Mesenchymal stem cell (in vitro differentiated cells and primary cell): ENCODE data around the gene SRSF3.
A peak's percentile ranks its signal among the peaks of the same experiment; 100 is the strongest.
"Not testable (repeated sequence)": the region's sequence is repeated elsewhere in the genome, so short reads cannot be mapped to it uniquely, and the experiment has no call there.

Source experiments
- DNase-seq: peaks from one replicate; pipeline ENCODE4 v3.0.0-alpha.2; 2013
- H2AFZ ChIP-seq: one replicate; pipeline ENCODE4 v1.6.1; 2013; ENCODE audit warnings: low read depth, mild to moderate bottlenecking, control low read depth, inconsistent platforms, low read length, moderate library complexity
- H2AK5ac ChIP-seq: 2 replicates; pipeline ENCODE4 v1.6.1; 2013; ENCODE audit warnings: low read length, moderate library complexity, mild to moderate bottlenecking, inconsistent platforms; ENCODE audit not compliant: severe bottlenecking
- H2BK120ac ChIP-seq: one replicate; pipeline ENCODE4 v1.6.1; 2013; ENCODE audit warnings: low read depth, mild to moderate bottlenecking, inconsistent platforms, low read length, moderate library complexity
- H2BK12ac ChIP-seq, 2 experiments: one replicate each; pipeline ENCODE4 v1.6.1; 2013; ENCODE audit warnings: inconsistent platforms in 2 of 2, low read length in 2 of 2, mild to moderate bottlenecking in 2 of 2, moderate library complexity in 2 of 2, control low read depth in 1 of 2
- H2BK15ac ChIP-seq: one replicate; pipeline ENCODE4 v1.6.1; 2013; ENCODE audit warnings: mild to moderate bottlenecking, low read depth, inconsistent platforms; ENCODE audit not compliant: poor library complexity, severe bottlenecking
- H2BK5ac ChIP-seq: 2 replicates; pipeline ENCODE4 v1.6.1; 2013; ENCODE audit warnings: low read depth, mild to moderate bottlenecking, low read length, control low read depth, inconsistent platforms; ENCODE audit not compliant: poor library complexity, severe bottlenecking
- H3K14ac ChIP-seq, 2 experiments: one replicate each; pipeline ENCODE4 v1.6.1; 2013; ENCODE audit warnings: inconsistent platforms in 2 of 2, low read length in 2 of 2, control low read depth in 1 of 2, mild to moderate bottlenecking in 1 of 2, moderate library complexity in 1 of 2
- H3K18ac ChIP-seq, 2 experiments: one replicate each; pipeline ENCODE4 v1.6.1; 2013; ENCODE audit warnings: inconsistent platforms in 2 of 2, low read length in 2 of 2, control low read depth in 1 of 2, low read depth in 1 of 2, mild to moderate bottlenecking in 1 of 2
- H3K23ac ChIP-seq, 2 experiments: one replicate each; pipeline ENCODE4 v1.6.1; 2013; ENCODE audit warnings: inconsistent platforms in 2 of 2, low read length in 2 of 2, mild to moderate bottlenecking in 2 of 2, moderate library complexity in 2 of 2, control low read depth in 1 of 2
- H3K27ac ChIP-seq: 2 replicates; pipeline ENCODE4 v1.5.1; 2013; ENCODE audit warnings: mild to moderate bottlenecking, moderate library complexity, low read length, control low read depth, inconsistent platforms; ENCODE audit not compliant: poor library complexity, severe bottlenecking
- H3K27me3 ChIP-seq, 2 experiments: 2 replicates each; pipeline versions ENCODE4 v1.6.1 to v1.7.0; 2013; ENCODE audit warnings: low read length in 2 of 2, mild to moderate bottlenecking in 2 of 2, moderate library complexity in 2 of 2, control low read depth in 1 of 2, inconsistent platforms in 1 of 2; ENCODE audit not compliant: control insufficient read depth in 1 of 2, insufficient read depth in 1 of 2
- H3K36me3 ChIP-seq, 2 experiments: 2 replicates each; pipeline versions ENCODE4 v1.6.1 to v1.7.0; 2013; ENCODE audit warnings: low read length in 2 of 2, control low read depth in 1 of 2, inconsistent platforms in 1 of 2, low read depth in 1 of 2, mild to moderate bottlenecking in 1 of 2; ENCODE audit not compliant: insufficient read depth in 2 of 2, control insufficient read depth in 1 of 2
- H3K4ac ChIP-seq, 2 experiments: one replicate each; pipeline ENCODE4 v1.6.1; 2013; ENCODE audit warnings: inconsistent platforms in 2 of 2, low read length in 2 of 2, mild to moderate bottlenecking in 2 of 2, moderate library complexity in 2 of 2, control low read depth in 1 of 2, low read depth in 1 of 2
- H3K4me1 ChIP-seq: 2 replicates; pipeline ENCODE4 v1.6.1; 2013; ENCODE audit warnings: low read depth, low read length, control low read depth; ENCODE audit not compliant: control insufficient read depth, insufficient read depth
- H3K4me2 ChIP-seq: 2 replicates; pipeline ENCODE4 v1.6.1; 2013; ENCODE audit warnings: low read length, mild to moderate bottlenecking, inconsistent platforms; ENCODE audit not compliant: poor library complexity, severe bottlenecking
- H3K4me3 ChIP-seq, 2 experiments: 2 replicates each; pipeline versions ENCODE4 v1.5.1 to v1.7.0; 2013; ENCODE audit warnings: low read length in 2 of 2, mild to moderate bottlenecking in 2 of 2, control low read depth in 1 of 2, low read depth in 1 of 2; ENCODE audit not compliant: insufficient read depth in 1 of 2
- H3K79me1 ChIP-seq: replicated peaks from 2 replicates; pipeline ENCODE4 v1.6.1; 2013; ENCODE audit warnings: mild to moderate bottlenecking, control low read depth, low read length, inconsistent platforms; ENCODE audit not compliant: poor library complexity, severe bottlenecking
- H3K9ac ChIP-seq: 2 replicates; pipeline ENCODE4 v1.7.0; 2013; ENCODE audit warnings: mild to moderate bottlenecking, low read length, moderate library complexity
- H3K9me3 ChIP-seq: 2 replicates; pipeline ENCODE4 v1.7.0; 2013; ENCODE audit warnings: mild to moderate bottlenecking, low read length; ENCODE audit not compliant: control insufficient read depth
- H4K8ac ChIP-seq: one replicate; pipeline ENCODE4 v1.6.1; 2013; ENCODE audit warnings: inconsistent platforms, mild to moderate bottlenecking, low read length, moderate library complexity
- H4K91ac ChIP-seq: one replicate; pipeline ENCODE4 v1.6.1; 2013; ENCODE audit warnings: mild to moderate bottlenecking, low read length, inconsistent platforms
- WGBS: methylation state at CpG from one replicate; pipeline ENCODE4 v1.1.7; 2013; ENCODE audit warnings: mixed read lengths; 5-methylcytosine and 5-hydroxymethylcytosine counted together

The SRSF3 gene

GRCh38 chr6:36600564-36601146, 6.5 kb downstream of the SRSF3 start:
- peak overlapping the region; percentile 45 for H3K27ac ChIP-seq
- H2AFZ ChIP-seq, result no peak overlapping the region
- peaks cover 25 to 95% of the 10 kb centered on the region in 2 experiments for H3K36me3 ChIP-seq
- peak overlapping the region; percentile 23 for H3K4me2 ChIP-seq
- H2BK15ac ChIP-seq, result no peak overlapping the region
- H3K14ac ChIP-seq, result no peak overlapping the region
- H3K79me1 ChIP-seq, result no peaks in the 10 kb centered on the region
- no peak overlapping the region for H4K8ac ChIP-seq
- no peak overlapping the region for H2AK5ac ChIP-seq
- no peak overlapping the region for H2BK120ac ChIP-seq
- no peak overlapping the region for H2BK5ac ChIP-seq
- no peak overlapping the region for H3K18ac ChIP-seq
- no peak overlapping the region for H3K23ac ChIP-seq
- H3K4me3 ChIP-seq, result peak overlapping the region in 1 of 2 experiments; percentile 99
- H2BK12ac ChIP-seq, result no peak overlapping the region
- 100% methylated on average over 2 of the region's 6 CpGs for WGBS
- H4K91ac ChIP-seq, result no peak overlapping the region
- peaks cover 4% of the 10 kb centered on the region for H3K4me1 ChIP-seq
- H3K9ac ChIP-seq, result peak overlapping the region; percentile 99
- no peaks in the 10 kb centered on the region for H3K27me3 ChIP-seq
- no peak overlapping the region for H3K4ac ChIP-seq
- H3K9me3 ChIP-seq, result no peaks in the 10 kb centered on the region
- no peak for DNase-seq

- H2BK120ac ChIP-seq, H3K27ac ChIP-seq, H3K4me3 ChIP-seq, H3K27me3 ChIP-seq, H3K4ac ChIP-seq, H4K91ac ChIP-seq, H2BK15ac ChIP-seq, H3K4me2 ChIP-seq, H3K4me1 ChIP-seq, H3K79me1 ChIP-seq, H2AFZ ChIP-seq, H3K14ac ChIP-seq, H2BK5ac ChIP-seq, H2AK5ac ChIP-seq, H2BK12ac ChIP-seq, DNase-seq, H3K23ac ChIP-seq, H3K18ac ChIP-seq, H3K9me3 ChIP-seq, H4K8ac ChIP-seq: not testable (repeated sequence)
- 100% methylated on average over 1 of the region's 3 CpGs for whole genome bisulfite sequencing
- Histone ChIP-seq H3K36me3 (peaks cover 34 to 98% of the 10 kb centered on the region in 2 experiments), H3K9ac (peak overlapping the region; percentile 26)
These were observed 7.7 kb downstream of the SRSF3 start for GRCh38 chr6:36601818-36602217.

DNA sequence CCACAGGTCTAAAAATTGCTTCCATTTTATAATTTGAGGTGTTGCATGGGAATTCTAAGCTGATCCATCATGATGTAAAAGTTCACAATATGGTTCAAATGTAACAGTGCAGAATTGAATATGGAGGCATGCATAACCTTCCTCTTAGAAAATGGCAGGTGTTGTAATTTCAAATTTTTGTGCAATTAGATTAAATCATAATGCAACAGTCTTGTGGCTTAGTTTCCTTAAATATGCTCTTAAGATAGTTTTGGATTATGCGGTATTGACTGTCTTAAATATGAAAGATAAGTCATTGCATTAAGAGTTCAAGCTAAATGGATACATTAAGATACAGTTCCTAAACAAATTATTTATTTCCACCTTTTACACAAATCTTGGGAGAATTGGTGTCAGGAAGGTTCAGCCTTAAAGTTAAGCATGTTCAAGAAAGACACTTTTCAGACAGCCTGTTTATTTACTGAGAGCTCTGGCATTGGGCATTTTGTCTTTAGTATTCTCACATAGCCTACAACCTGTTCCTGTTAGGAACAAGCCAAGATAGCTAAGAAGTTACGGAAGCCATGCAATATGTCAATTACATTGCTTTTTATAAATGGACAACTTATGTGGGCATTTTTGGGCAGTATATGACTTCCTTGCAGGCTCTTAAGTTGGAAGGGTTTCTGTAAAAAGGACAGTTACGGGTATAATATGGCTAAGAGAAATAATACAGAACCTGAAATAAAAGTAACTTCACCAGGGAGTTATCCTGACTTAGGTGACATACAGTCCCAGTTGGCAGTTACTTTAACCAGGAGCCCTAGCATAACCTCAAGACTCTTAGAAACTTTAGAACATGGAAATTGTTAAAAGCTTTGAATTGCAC, 9.3 kb downstream of the SRSF3 start:
- no peaks in the 10 kb centered on the region for H3K9me3 ChIP-seq
- H3K9ac ChIP-seq, result peak overlapping the region; percentile 37
- no peak overlapping the region for H3K23ac ChIP-seq
- H2BK15ac ChIP-seq, result no peak overlapping the region
- no peaks in the 10 kb centered on the region for H3K27me3 ChIP-seq
- no peak overlapping the region for H3K14ac ChIP-seq
- H3K79me1 ChIP-seq, result no peaks in the 10 kb centered on the region
- no peak overlapping the region for H2AK5ac ChIP-seq
- no peak overlapping the region for H3K4me2 ChIP-seq
- H3K18ac ChIP-seq, result no peak overlapping the region
- H2BK12ac ChIP-seq, result no peak overlapping the region
- no peak overlapping the region for H2AFZ ChIP-seq
- no peak overlapping the region for H3K4ac ChIP-seq
- no peak overlapping the region for H4K91ac ChIP-seq
- no peak overlapping the region for H2BK120ac ChIP-seq
- H3K36me3 ChIP-seq, result peaks cover 34 to 98% of the 10 kb centered on the region in 2 experiments
- no peak overlapping the region for H3K27ac ChIP-seq
- H3K4me1 ChIP-seq, result peaks cover 8% of the 10 kb centered on the region
- no peak overlapping the region for H3K4me3 ChIP-seq
- DNase-seq, result no peak
- no peak overlapping the region for H2BK5ac ChIP-seq
- WGBS, result 100% methylated on average over 1 of the region's 3 CpGs
- H4K8ac ChIP-seq, result no peak overlapping the region
